GM12891 (cell line): Measurements from ENCODE around the gene SPARC.

Experiments
- POLR2AphosphoS5 ChIP-seq: IDR thresholded peaks from 2 replicates; pipeline ENCODE4 v1.6.1; 2011; ENCODE audit warnings: low read depth, low read length, control low read depth
- POU2F2 ChIP-seq: IDR thresholded peaks from 2 replicates; pipeline ENCODE4 v1.6.1; 2011; ENCODE audit warnings: low read depth, mild to moderate bottlenecking, control low read depth, low read length, moderate library complexity

DNA sequence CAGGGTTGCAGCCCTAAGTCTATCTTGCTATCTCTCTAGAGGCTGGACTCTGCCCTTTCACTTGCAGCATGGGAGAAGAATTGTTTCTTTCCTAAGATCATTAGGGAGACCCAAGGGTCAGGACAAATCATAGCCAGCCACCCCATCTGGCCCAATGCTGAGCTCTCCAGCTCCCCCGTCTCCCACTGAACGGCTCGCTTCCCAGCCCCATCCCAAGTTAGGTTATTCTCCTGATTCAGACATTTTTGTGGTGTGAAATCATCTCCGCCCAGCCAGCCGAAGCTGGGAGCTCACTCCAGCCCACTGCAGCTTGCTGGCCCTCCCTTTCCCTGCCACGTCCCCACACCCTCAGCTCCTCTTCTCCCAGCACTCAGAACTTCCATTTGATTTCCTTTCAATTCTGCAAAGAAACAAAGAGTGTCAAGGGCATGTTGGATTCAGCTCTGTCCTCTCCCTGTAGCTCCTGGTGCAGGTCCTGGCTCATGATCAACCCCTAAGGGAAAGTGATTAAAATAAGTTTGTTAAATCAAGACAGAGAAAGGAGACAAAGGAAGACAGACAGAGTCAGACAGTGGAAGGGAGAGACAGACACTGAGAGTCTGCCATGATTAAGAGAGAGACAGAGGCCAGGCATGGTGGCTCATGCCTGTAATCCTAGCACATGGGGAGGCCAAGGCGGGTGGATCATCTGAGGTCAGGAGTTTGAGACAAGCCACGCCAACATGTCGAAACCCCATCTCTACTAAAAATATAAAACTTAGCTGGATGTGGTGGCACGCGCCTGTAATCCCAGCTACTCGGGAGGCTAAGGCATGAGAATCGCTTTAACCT is 12.6 kb upstream of the SPARC start:
- TF ChIP-seq POU2F2 = no peak
- no peak for TF ChIP-seq POLR2AphosphoS5
